Right lobe of liver (tissue), 4 donors: Measurements from ENCODE around the gene CACNA1C.

Source experiments
- CTCF ChIP-seq, 4 donors: fragments of 200-600 bp in 3 of 4; fragments of 450-650 bp in 1 of 4; IDR thresholded peaks; one replicate each; pipeline versions ENCODE4 v1.5.1 to v1.8.0; 2016 to 2022; ENCODE audit warnings: antibody characterized with exemption in 4 of 4, mild to moderate bottlenecking in 2 of 4
- POLR2A ChIP-seq: fragments of 450-650 bp; IDR thresholded peaks from one replicate; pipeline ENCODE4 v1.6.1; 2017; ENCODE audit warnings: antibody characterized with exemption, mild to moderate bottlenecking
- donor health status: DM: no; HTN: no; CAD: no.
- donor health status: DM: no; HTN: no; CAD: no.
- donor health status: DM: no; HTN: yes; CAD: no.

GRCh38 chr12:2356601-2357125 is 303.9 kb downstream of the CACNA1C start:
- TF ChIP-seq CTCF (IDR thresholded peaks at IDR 0.05) (no peak), POLR2A (no peak)
